ENCODE measurements around the gene CXCL3. TPM values are rescaled to one million over a fixed set of nuclear protein-coding genes. Genes with fewer than 3 reads are reported as not detected.
A peak's percentile ranks its signal among the peaks of the same experiment; 100 is the strongest.

The CXCL3 gene
- total RNA-seq, 6 experiments from 2014 or later = 0.40 to 2.3 (median 1.4) TPM

DNA sequence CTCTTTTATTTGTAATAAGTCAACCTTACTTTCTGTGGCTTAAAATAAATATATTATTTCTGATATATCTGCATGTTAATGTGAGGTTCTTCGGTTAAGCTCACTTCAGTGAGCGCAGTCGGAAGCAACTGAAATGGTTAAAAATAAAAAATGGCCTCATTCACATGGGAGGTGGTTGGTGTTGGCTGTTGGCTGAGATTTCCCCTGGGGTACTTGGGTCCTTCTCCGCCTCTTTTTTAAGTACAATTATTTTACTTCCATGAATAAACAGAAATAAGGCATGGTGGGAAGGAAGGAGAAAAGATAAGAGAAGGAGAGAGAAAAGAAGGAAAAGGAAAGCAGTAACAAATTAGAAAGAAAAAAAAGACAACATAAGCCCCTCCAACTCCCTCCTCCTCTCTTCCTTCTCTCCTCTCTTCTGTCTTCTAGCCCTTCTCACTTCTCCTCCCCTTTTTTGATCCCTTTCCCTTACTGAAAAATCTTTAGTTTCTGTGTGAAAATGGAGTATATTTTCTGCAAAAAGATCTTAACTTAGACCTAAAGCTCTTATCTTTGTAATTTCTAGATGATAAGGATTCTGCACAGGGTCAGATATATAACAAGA is 19.7 kb upstream of the CXCL3 start:
- Mint-ChIP-seq H3K27ac (0 out of 2 replicates have a peak overlapping the region, but pooled peaks have one; percentile 16), H3K9me3 (peaks cover 4% of the 10 kb centered on the region; the same call in 1 of the 2 replicates), H3K27me3 (ENCODE audit: insufficient read depth) (no peaks in the 10 kb centered on the region)

GRCh38 chr4:74057588-74057987 is 19.1 kb upstream of the CXCL3 start:
- peak overlapping the region; percentile 53; the same call in 1 of the 2 replicates for H3K4me3 Mint-ChIP-seq
- H3K9me3 Mint-ChIP-seq = peaks cover 4% of the 10 kb centered on the region; the same call in 1 of the 2 replicates
- H3K4me1 Mint-ChIP-seq (ENCODE audit: low read depth) = peaks cover 29% of the 10 kb centered on the region
- TF ChIP-seq, protein P1, sequence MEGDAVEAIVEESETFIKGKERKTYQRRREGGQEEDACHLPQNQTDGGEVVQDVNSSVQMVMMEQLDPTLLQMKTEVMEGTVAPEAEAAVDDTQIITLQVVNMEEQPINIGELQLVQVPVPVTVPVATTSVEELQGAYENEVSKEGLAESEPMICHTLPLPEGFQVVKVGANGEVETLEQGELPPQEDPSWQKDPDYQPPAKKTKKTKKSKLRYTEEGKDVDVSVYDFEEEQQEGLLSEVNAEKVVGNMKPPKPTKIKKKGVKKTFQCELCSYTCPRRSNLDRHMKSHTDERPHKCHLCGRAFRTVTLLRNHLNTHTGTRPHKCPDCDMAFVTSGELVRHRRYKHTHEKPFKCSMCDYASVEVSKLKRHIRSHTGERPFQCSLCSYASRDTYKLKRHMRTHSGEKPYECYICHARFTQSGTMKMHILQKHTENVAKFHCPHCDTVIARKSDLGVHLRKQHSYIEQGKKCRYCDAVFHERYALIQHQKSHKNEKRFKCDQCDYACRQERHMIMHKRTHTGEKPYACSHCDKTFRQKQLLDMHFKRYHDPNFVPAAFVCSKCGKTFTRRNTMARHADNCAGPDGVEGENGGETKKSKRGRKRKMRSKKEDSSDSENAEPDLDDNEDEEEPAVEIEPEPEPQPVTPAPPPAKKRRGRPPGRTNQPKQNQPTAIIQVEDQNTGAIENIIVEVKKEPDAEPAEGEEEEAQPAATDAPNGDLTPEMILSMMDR (IDR thresholded peaks at IDR 0.05) = no peak
- peaks cover 9% of the 10 kb centered on the region; the same call in 1 of the 2 replicates for H3K36me3 Mint-ChIP-seq (ENCODE audit: low read depth)
- peak overlapping the region; percentile 97 for H3K27ac Mint-ChIP-seq
- no peaks in the 10 kb centered on the region for H3K27me3 Mint-ChIP-seq (ENCODE audit: insufficient read depth)
- DNase-seq = no peak

More for the DNA sequence above, 19.7 kb upstream of the CXCL3 start:
- H3K4me3 Mint-ChIP-seq = no peak overlapping the region
- no peak for DNase-seq
- peaks cover 9% of the 10 kb centered on the region; the same call in 1 of the 2 replicates for H3K36me3 Mint-ChIP-seq (ENCODE audit: low read depth)
- H3K4me1 Mint-ChIP-seq (ENCODE audit: low read depth) = peaks cover 29% of the 10 kb centered on the region
- TF ChIP-seq, protein P1 (IDR thresholded peaks at IDR 0.05) = no peak

DNA sequence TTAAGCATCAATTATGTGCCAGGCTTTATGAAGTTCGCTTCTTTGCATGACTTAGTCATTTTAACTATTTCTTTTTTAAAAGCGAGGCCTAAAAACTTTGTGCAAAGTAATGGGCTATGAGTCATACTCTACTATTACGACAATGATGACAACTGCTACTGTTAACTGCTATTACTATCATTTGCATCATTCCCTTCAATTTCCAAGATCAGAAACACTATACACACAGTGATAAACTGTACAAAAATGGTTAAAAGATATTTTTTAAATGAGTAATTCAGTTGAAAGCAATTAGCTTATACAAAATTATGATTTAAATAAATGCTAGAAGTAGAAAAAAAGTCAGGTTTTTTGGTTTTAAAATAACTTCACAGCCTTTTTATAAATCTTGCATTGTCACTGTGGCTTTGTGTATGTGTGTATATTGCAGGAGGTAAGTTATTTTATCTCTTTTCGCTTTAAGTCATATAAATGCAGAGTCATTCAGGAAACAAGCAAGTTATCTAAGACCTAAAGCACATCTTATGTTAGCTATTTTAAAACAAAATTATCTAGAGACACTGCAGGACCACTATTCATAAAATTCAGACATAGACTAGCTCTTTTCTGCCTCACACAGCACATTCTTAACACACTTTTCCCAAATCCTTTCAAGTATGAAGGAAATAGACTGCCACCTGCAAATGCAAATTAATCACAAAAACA is 18.5 kb upstream of the CXCL3 start:
- no peaks in the 10 kb centered on the region for H3K27me3 Mint-ChIP-seq (ENCODE audit: insufficient read depth)
- DNase-seq = peak; percentile 79
- H3K36me3 Mint-ChIP-seq (ENCODE audit: low read depth) = peaks cover 5% of the 10 kb centered on the region; the same call in 1 of the 2 replicates
- TF ChIP-seq, protein P1 (IDR thresholded peaks at IDR 0.05) = no peak
- H3K4me3 Mint-ChIP-seq = peak overlapping the region; percentile 53
- peak overlapping the region; percentile 97 for H3K27ac Mint-ChIP-seq
- H3K4me1 Mint-ChIP-seq (ENCODE audit: low read depth) = peaks cover 29% of the 10 kb centered on the region
- H3K9me3 Mint-ChIP-seq = peaks cover 4% of the 10 kb centered on the region; the same call in 1 of the 2 replicates

DNA sequence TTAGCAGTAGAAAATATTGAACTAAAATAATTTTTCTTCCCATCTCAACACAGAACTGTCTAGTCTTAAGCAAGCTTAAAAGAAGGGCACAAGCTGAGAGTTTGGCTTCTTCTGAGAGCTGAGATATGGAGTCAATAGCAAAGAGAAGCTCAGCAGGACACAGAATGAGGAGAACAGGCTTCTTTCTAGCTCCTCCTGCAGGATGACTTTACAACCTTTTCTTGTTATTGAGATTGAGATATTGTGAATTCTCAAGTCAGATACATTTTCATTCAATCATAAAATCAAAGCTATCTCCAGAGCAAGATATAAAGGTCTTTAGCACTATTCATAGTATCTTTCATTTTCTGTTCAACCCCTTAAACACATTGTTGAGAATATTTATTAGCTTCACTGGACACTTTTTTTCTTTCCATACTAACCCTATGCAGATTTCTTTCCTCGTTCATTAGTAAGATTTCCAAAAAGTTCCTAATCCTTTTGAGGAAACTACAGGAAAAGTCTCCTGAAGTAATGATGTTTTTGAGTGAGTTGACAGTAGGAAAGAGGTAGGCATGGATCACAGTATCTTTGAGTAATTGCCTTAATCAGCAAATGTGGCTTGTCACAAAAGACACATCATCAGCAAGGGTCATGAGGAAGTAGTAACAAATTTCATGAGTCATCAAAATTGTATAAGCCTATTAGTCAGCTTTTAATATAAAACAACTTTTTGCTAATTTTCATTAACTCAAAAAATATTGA is 17.8 kb upstream of the CXCL3 start:
- TF ChIP-seq, protein P1 (IDR thresholded peaks at IDR 0.05) = peak; percentile 52
- peaks cover 2% of the 10 kb centered on the region; the same call in 1 of the 2 replicates for H3K36me3 Mint-ChIP-seq (ENCODE audit: low read depth)
- H3K4me1 Mint-ChIP-seq (ENCODE audit: low read depth) = peaks cover 29% of the 10 kb centered on the region
- peak; percentile 52 for DNase-seq
- no peaks in the 10 kb centered on the region for H3K27me3 Mint-ChIP-seq (ENCODE audit: insufficient read depth)
- H3K27ac Mint-ChIP-seq = peak overlapping the region; percentile 97
- H3K9me3 Mint-ChIP-seq = peaks cover 2% of the 10 kb centered on the region; the same call in 1 of the 2 replicates
- H3K4me3 Mint-ChIP-seq = peak overlapping the region; percentile 28; the same call in 1 of the 2 replicates

- no peaks in the 10 kb centered on the region for H3K9me3 Mint-ChIP-seq
- TF ChIP-seq, protein P1 (IDR thresholded peaks at IDR 0.05) = no peak
- no peaks in the 10 kb centered on the region for H3K27me3 Mint-ChIP-seq (ENCODE audit: insufficient read depth)
- DNase-seq = no peak
- no peak overlapping the region for H3K4me3 Mint-ChIP-seq
- peak overlapping the region; percentile 97; the same call in 1 of the 2 replicates for H3K27ac Mint-ChIP-seq
- H3K4me1 Mint-ChIP-seq (ENCODE audit: low read depth) = peaks cover 29% of the 10 kb centered on the region
- no peaks in the 10 kb centered on the region for H3K36me3 Mint-ChIP-seq (ENCODE audit: low read depth)
Observed at GRCh38 chr4:74055498-74055897, 17.0 kb upstream of the CXCL3 start.
